GM12892 (cell line): ENCODE results near the gene THOC5.
"Not testable (repeated sequence)": the region's sequence is repeated elsewhere in the genome, so short reads cannot be mapped to it uniquely, and the experiment has no call there.

Source experiments
- DNase-seq: peaks from one replicate; pipeline ENCODE4 v3.0.0; 2011; ENCODE audit not compliant: insufficient read length
- FAIRE-seq: peaks from 2 replicates; lab custom pipeline; 2011; peaks lifted over from hg19 to GRCh38; lab: Jason Lieb, UNC
- POLR2A ChIP-seq: IDR thresholded peaks from 2 replicates; pipeline ENCODE4 v1.6.1; 2011; ENCODE audit warnings: low read depth, low read length, control low read depth
- POLR2AphosphoS5 ChIP-seq: IDR thresholded peaks from 2 replicates; pipeline ENCODE4 v1.6.1; 2011; ENCODE audit warnings: low read depth, low read length, control low read depth
- TAF1 ChIP-seq: IDR thresholded peaks from 2 replicates; pipeline ENCODE4 v1.6.1; 2011; ENCODE audit warnings: low read depth, mild to moderate bottlenecking, control low read depth, low read length, borderline replicate concordance

The THOC5 gene

GRCh38 chr22:29493636-29494035, 59.9 kb downstream of the THOC5 start:
- TF ChIP-seq POLR2A (no peak), POLR2AphosphoS5 (no peak), TAF1 (no peak)
- FAIRE-seq, result no peak
- DNase-seq, result no peak

- no peak for FAIRE-seq
- no peak for DNase-seq
- no peak for TF ChIP-seq POLR2A
- no peak for TF ChIP-seq TAF1
- TF ChIP-seq POLR2AphosphoS5, result no peak
Observed at GRCh38 chr22:29491012-29491411, 62.5 kb downstream of the THOC5 start.

GRCh38 chr22:29489127-29489780, 64.3 kb downstream of the THOC5 start:
- not testable (repeated sequence) for DNase-seq
- FAIRE-seq, result peak; percentile 42

GRCh38 chr22:29487426-29487986, 66.1 kb downstream of the THOC5 start:
- FAIRE-seq (no peak), DNase-seq (no peak)
- TF ChIP-seq POLR2AphosphoS5 (no peak), POLR2A (no peak), TAF1 (no peak)

GRCh38 chr22:29485448-29485847, 68.1 kb downstream of the THOC5 start:
- DNase-seq (no peak), FAIRE-seq (no peak)
- no peak for TF ChIP-seq POLR2AphosphoS5
- TF ChIP-seq TAF1, result no peak
- no peak for TF ChIP-seq POLR2A

- FAIRE-seq (no peak), DNase-seq (no peak)
- TF ChIP-seq POLR2AphosphoS5 (no peak), TAF1 (no peak), POLR2A (no peak)
Observed at GRCh38 chr22:29484642-29485041, 68.9 kb downstream of the THOC5 start.

GRCh38 chr22:29483254-29483653, 70.3 kb downstream of the THOC5 start:
- no peak for FAIRE-seq

GRCh38 chr22:29482726-29483125, 70.8 kb downstream of the THOC5 start:
- TF ChIP-seq TAF1 (no peak), POLR2A (no peak), POLR2AphosphoS5 (no peak)
- no peak for FAIRE-seq
- no peak for DNase-seq

More at GRCh38 chr22:29483254-29483653, 70.3 kb downstream of the THOC5 start:
- TF ChIP-seq POLR2AphosphoS5, result no peak
- TF ChIP-seq TAF1, result no peak
- TF ChIP-seq POLR2A, result no peak
- DNase-seq, result no peak

- FAIRE-seq, result no peak
- no peak for TF ChIP-seq TAF1
- no peak for TF ChIP-seq POLR2A
- no peak for TF ChIP-seq POLR2AphosphoS5
- no peak for DNase-seq
Observed at GRCh38 chr22:29482253-29482652, 71.3 kb downstream of the THOC5 start.

GRCh38 chr22:29481265-29482000, 72.1 kb downstream of the THOC5 start:
- DNase-seq, result no peak
- TF ChIP-seq TAF1 (no peak), POLR2A (no peak), POLR2AphosphoS5 (no peak)
- no peak for FAIRE-seq

- TF ChIP-seq POLR2AphosphoS5, result no peak
- no peak for TF ChIP-seq TAF1
- no peak for TF ChIP-seq POLR2A
- FAIRE-seq, result no peak
- no peak for DNase-seq
Observed at GRCh38 chr22:29480512-29481264, 72.9 kb downstream of the THOC5 start.

- FAIRE-seq (no peak), DNase-seq (no peak)
Observed at GRCh38 chr22:29480262-29480511, 73.4 kb downstream of the THOC5 start.

More at GRCh38 chr22:29480262-29480511, 73.4 kb downstream of the THOC5 start:
- no peak for TF ChIP-seq TAF1
- TF ChIP-seq POLR2AphosphoS5, result no peak
- TF ChIP-seq POLR2A, result no peak
